Retinal pigment epithelial cell (primary cell): Measurements from ENCODE around the gene CTAG2.

Source experiments
- DNase-seq: peaks from one replicate; pipeline ENCODE4 v3.0.0-alpha.2; 2010; ENCODE audit warnings: low read depth
- H3K4me3 ChIP-seq: 2 replicates; pipeline ENCODE4 v1.5.1; 2011; ENCODE audit warnings: mild to moderate bottlenecking, low read length, control low read depth, moderate library complexity
- CTCF ChIP-seq: conservative IDR thresholded peaks from 2 replicates; pipeline ENCODE4 v1.5.1; 2011; ENCODE audit warnings: low read depth, low read length, control low read depth, inconsistent platforms

The CTAG2 gene

GRCh38 chrX:154602766-154603437, 50.5 kb downstream of the CTAG2 start:
- no peak for TF ChIP-seq CTCF
- no peak overlapping the region for H3K4me3 ChIP-seq
- DNase-seq: no peak

GRCh38 chrX:154602226-154602625, 51.2 kb downstream of the CTAG2 start:
- no peak for DNase-seq
- no peak overlapping the region for H3K4me3 ChIP-seq
- no peak for TF ChIP-seq CTCF
